HG02943 (cell line): ENCODE results near the gene COL23A1.

Experiments used
- ATAC-seq: cut with Tn5 transposase; IDR thresholded peaks from one replicate; pipeline ENCODE4 v1.9.1; 2021; ENCODE audit warnings: mild to moderate bottlenecking, low read depth, moderate library complexity; ENCODE audit not compliant: unreplicated experiment

The COL23A1 gene

GRCh38 chr5:178416206-178416882 is 173.8 kb downstream of the COL23A1 start:
- no peak for ATAC-seq

- ATAC-seq = no peak
Observed at GRCh38 chr5:178415353-178415752, 174.8 kb downstream of the COL23A1 start.

- ATAC-seq = no peak
Observed at GRCh38 chr5:178413988-178414387, 176.2 kb downstream of the COL23A1 start.

DNA sequence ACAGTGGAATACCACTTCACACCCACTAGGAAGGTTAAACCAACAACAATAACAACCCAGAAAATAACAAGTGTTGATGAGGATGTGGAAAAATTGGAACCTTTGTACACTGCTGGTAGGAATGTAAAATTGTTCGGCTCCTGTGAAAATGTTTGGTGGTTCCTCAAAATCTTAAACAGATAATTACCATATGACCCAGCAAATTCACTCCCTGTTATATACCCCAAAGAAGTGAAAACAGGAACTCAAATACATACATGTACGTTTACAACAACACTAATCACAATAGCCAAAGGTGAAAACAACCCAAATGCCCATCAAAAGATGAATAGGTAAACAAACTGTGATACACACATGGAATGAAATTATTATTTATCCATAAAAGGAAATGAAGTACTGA is 179.1 kb downstream of the COL23A1 start:
- ATAC-seq = no peak

DNA sequence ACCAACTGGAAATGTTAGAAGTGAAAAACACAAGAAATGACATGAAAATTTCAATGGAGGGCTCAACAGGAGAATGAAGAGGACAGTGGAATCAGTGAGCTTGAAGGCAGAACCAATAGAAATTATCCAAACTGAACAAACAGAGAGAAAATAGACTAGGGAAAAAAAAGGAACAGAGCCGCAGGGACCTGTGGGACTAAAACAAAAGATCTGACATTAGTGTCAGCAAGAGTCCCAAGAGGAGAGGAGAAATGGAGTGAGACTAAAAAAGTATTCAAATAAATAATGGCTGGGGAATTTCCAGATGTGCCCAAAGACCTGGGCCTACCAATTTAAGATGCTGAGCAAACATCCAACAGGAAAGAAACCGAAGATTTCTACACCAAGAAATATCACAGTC is 182.5 kb downstream of the COL23A1 start:
- no peak for ATAC-seq

- no peak for ATAC-seq
Observed at GRCh38 chr5:178404987-178405386, 185.2 kb downstream of the COL23A1 start.

DNA sequence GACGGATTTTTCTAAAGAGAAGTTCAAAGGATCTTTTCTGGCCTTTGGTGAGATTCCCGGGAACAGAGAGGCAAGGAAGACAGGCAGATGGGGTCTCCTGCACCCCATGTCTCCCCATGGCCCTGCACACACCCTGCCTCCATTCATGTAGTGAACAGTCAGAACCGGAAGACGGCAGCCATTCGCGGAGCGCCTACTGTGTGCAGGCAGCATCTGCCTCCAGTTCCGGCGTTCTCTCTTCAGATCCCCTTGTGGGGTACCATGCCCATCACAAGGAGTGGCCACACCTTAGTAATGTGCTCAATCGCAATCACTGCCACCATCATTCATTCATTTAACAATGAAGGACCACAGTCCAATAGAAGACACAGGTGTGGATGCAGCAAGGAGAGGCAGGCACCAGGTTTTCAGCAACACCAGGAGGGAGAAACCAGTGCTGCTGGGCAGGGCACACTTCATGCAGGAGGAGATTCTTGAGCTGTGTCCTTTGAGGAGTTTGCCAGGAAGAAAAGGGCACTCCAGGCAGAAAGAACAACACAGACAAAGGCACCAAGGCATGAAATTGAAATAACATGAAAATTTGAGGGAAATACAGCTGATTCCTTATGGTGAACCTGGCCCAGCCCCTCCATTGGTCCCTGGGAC is 186.1 kb downstream of the COL23A1 start:
- no peak for ATAC-seq

GRCh38 chr5:178403351-178403750 is 186.8 kb downstream of the COL23A1 start:
- ATAC-seq = no peak

DNA sequence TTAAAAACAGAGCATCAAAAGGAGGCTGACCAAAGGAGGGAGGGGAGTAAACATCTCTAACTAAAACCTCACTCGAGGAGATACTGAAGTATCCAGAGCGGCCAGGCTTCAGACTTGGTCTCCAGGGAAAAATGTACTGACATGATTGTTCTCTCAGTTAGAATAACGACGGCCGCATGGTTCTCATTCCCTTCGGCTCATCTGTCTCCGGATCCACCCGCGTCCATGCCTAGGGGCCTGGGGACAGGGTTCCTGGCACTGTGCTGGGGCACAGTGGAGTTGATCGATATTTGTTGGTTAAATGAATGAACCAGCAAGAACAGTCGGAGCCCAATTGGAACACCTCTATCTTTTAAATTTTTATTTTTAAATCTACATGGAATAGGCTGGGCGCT is 190.5 kb downstream of the COL23A1 start:
- no peak for ATAC-seq

DNA sequence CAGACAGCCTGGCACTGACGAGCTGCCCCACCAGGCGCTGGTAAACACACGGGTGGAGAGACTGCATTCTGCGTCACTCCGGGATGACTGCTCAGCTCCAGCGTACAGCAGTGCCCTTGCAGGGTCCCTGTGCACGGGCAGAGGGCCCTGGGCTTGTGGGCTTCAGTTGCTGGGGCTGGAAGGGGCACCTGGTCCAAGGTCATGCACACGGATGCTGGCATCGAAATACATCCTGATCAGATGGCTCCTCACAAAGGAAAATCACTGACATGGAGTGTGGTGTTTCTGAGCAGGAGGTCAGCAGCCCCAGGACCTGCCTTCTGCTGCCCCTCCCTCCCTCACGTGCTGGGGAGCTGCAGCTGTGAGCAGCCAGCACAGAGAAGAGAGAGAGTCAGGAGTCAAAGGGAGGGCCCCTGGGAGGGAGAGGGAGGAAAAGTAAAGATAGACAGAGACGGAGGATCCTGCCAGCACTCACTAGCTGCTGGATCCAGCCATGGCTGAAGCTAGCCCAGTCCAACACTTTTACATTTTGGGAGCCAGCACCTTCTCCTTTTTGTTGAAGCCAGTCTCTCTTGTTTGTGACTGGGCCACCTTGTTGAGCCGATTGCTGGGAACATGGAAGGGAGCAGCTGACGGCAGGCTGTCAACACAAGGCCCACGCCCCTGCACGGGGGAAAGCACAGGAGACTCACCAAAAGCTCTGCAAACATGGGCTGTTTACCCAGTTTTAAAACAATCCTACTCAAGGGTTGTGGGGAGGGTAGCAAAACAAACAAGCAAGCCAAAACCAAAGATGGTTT is 191.1 kb downstream of the COL23A1 start:
- no peak for ATAC-seq

DNA sequence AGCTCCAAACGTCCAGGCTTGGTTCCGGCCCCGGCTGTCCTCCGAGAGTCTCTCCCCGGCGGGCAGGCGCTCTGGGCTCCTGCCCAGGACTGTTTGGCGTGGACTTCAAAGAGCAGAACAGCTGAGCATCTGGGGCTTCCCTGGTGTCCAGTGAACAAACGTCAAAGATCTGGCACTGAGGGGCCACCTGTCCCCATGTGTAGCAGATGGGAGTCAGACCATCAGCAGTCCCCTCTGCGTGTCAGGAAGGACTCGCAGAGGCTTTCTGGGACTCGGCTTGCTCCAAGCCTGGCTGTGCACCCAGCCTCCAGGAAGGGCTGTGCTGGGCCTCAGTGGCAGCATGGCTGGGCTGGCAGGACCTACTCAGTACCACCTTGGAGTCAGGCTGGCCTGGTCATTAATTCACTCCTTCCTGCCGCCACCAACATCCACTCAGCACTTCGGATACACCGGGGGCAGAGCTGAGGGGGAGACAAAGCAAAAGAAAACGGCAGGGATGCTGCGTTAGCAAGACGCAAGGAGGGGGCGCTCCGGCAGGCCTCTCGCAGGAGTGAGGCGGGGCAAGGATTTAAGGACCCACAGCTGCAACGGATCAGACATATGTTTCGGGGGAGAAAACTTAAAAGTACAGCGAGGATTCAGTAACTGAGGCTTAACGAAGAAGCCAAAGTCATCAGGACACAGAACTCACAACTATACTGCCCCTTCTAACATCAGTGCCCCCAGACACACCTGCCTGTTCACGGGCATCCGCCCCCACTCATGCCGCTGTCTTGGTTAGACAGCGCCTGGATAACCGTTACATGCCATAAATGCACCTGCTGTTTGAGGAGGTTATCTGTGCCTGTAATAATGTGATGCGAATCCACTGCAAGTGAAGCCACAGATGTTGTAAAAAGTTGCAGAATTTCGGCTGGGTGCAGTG is 193.1 kb downstream of the COL23A1 start:
- ATAC-seq = no peak

DNA sequence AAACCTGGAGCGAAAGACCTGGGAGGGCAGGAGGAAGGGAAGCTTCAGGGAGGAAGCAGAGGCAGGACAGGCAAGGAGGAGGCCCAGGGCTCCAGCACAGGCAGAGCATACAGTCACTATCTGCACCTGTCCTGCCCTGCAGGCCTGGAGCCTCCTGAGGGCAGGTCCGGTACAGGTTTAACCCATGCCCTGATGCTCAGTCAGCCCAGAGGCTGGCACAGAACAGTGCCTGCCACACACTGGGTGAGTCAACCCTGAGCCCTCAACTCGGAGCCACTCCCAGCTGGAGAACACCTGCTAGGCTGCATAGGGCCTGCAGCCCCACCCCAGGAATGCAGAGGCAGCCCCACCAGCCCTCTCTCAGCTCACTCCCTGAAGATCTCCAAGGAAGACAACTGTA is 196.1 kb downstream of the COL23A1 start:
- no peak for ATAC-seq

DNA sequence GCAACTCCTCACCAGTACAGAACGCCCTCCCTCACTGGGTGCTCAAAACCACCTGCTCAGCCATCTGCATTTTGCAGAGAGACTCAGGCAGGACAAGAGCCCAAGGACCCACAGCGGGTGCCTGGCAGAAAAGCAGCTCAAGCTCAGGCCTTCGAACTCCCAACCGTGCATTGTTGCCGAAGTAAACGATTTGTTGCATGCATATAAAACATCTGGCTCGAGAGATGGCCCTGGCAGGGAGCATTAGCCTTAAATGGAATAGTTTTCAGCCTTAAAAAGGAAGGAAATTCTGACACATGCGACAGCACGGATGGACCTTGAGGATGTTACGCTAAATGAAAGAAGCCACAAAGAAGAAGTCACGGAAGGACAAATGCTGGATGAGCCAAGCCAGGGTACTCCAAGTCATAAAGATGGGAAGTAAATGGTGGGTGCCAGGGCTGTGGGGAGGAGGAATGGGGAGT is 197.2 kb downstream of the COL23A1 start:
- ATAC-seq = no peak

- no peak for ATAC-seq
Observed at GRCh38 chr5:178392386-178392785, 197.8 kb downstream of the COL23A1 start.

- ATAC-seq = no peak
Observed at GRCh38 chr5:178391480-178391879, 198.7 kb downstream of the COL23A1 start.

GRCh38 chr5:178389796-178390195 is 200.4 kb downstream of the COL23A1 start:
- ATAC-seq = no peak

GRCh38 chr5:178389026-178389729 is 201.0 kb downstream of the COL23A1 start:
- ATAC-seq = no peak

DNA sequence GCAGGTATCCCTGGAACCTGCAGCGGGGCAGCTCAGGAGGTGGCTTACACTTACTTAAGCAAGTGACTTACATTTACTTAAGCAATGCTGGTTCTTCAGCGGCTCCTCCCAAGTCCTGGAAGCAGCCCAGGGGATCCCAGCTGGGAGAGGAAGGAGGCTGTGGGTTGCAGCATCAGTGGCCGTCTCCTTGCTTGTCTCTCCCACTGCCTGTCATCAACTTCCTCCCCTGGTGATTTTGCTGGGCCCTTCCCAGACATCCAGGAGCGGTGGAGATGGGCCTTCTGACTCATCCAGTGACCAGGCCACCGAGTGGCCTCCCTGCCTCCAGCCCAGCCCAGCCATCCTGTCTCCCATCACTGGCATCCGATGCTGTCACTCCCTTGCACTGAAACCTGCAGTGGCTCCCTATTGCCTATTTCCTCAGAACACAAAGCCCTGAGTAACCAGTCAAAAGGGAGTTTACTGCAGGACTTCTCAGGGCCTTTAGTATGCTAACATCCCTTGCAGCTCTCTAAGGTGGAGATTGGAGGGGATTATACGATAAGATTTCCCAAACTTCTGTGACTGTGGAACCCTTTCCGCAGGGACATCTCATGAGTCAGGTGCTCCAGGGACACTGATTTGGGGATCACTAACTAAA is 201.7 kb downstream of the COL23A1 start:
- ATAC-seq = no peak

- ATAC-seq = no peak
Observed at GRCh38 chr5:178387856-178388190, 202.4 kb downstream of the COL23A1 start.
